HUES48 (cell line): Measurements from ENCODE around the gene APOM.

Source experiments
- H3K27ac ChIP-seq: one replicate; pipeline ENCODE4 v1.7.0; 2013; ENCODE audit warnings: low read depth, low read length, inconsistent platforms
- H3K27me3 ChIP-seq: 2 replicates; pipeline ENCODE4 v1.6.1; 2013; ENCODE audit warnings: mild to moderate bottlenecking, low read length; ENCODE audit not compliant: control insufficient read depth, insufficient read depth
- H3K36me3 ChIP-seq: 2 replicates; pipeline ENCODE4 v1.6.1; 2013; ENCODE audit warnings: low read length; ENCODE audit not compliant: control insufficient read depth, insufficient read depth
- H3K4me1 ChIP-seq: 2 replicates; pipeline ENCODE4 v1.6.1; 2013; ENCODE audit warnings: mild to moderate bottlenecking, low read length; ENCODE audit not compliant: control insufficient read depth, insufficient read depth
- H3K4me3 ChIP-seq: 2 replicates; pipeline ENCODE4 v1.5.1; 2013; ENCODE audit warnings: mild to moderate bottlenecking, low read depth, low read length
- H3K9ac ChIP-seq: 2 replicates; pipeline ENCODE4 v1.6.1; 2013; ENCODE audit warnings: mild to moderate bottlenecking, low read depth, low read length, moderate library complexity
- H3K9me3 ChIP-seq: 2 replicates; pipeline ENCODE4 v1.6.1; 2013; ENCODE audit warnings: low read length; ENCODE audit not compliant: control insufficient read depth, insufficient read depth

Gene APOM

DNA sequence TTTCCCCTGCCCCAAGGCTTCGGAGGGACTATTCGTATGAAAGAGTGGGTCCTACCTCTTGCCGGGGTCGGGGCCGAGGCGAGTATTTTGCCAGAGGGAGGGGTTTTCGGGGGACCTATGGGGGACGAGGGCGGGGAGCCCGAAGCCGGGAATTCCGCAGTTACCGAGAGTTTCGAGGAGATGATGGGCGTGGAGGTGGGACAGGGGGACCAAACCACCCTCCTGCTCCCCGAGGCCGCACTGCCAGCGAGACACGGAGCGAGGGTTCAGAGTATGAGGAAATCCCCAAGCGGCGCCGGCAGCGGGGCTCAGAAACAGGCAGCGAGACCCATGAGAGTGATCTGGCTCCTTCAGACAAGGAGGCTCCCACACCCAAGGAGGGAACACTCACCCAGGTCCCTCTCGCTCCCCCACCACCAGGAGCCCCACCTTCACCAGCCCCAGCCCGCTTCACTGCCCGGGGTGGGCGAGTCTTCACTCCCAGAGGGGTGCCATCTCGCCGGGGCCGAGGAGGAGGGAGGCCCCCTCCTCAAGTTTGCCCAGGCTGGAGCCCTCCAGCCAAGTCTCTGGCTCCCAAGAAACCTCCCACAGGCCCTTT lies 23.9 kb upstream of the APOM start:
- H3K36me3 ChIP-seq: peaks cover 100% of the 10 kb centered on the region
- H3K4me3 ChIP-seq: no peak overlapping the region
- no peaks in the 10 kb centered on the region for H3K4me1 ChIP-seq
- peak overlapping the region; percentile 33 for H3K27ac ChIP-seq
- no peaks in the 10 kb centered on the region for H3K27me3 ChIP-seq
- H3K9me3 ChIP-seq: no peaks in the 10 kb centered on the region
- no peak overlapping the region for H3K9ac ChIP-seq

DNA sequence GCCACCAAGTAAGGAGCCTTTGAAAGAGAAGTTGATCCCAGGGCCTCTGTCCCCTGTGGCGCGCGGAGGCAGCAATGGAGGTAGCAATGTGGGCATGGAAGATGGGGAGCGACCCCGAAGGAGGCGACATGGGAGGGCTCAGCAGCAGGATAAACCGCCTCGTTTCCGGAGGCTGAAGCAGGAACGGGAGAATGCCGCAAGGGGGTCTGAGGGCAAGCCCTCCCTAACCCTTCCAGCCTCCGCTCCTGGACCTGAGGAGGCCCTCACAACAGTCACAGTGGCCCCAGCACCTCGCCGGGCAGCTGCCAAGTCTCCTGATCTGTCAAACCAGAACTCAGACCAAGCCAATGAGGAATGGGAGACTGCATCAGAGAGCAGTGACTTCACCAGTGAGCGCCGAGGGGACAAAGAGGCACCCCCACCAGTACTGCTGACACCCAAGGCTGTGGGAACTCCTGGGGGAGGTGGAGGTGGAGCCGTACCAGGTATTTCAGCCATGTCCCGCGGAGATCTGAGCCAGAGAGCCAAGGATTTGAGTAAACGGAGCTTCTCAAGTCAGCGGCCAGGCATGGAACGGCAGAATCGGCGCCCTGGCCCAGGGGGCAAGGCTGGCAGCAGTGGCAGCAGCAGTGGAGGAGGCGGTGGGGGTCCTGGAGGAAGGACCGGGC lies 23.3 kb upstream of the APOM start:
- no peaks in the 10 kb centered on the region for H3K9me3 ChIP-seq
- no peak overlapping the region for H3K4me3 ChIP-seq
- no peaks in the 10 kb centered on the region for H3K4me1 ChIP-seq
- peaks cover 100% of the 10 kb centered on the region for H3K36me3 ChIP-seq
- H3K27ac ChIP-seq: peak overlapping the region; percentile 33
- H3K27me3 ChIP-seq: no peaks in the 10 kb centered on the region
- no peak overlapping the region for H3K9ac ChIP-seq

DNA sequence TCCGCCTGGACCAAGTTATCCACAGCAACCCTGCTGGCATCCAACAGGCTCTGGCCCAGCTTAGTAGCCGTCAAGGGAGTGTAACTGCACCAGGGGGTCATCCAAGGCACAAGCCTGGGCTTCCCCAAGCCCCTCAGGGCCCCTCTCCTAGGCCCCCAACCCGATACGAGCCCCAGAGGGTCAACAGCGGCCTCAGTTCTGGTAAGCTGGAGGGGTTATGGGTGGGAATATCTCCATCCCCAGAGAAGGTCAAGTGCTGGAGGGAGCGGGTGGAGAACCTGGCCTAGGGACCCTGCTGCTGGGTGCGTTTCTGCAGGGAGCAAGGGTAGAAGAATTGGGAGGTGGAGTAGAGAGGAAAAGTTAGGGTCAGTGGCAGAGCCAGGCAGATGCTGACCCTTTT lies 22.2 kb upstream of the APOM start:
- H3K9ac ChIP-seq: no peak overlapping the region

DNA sequence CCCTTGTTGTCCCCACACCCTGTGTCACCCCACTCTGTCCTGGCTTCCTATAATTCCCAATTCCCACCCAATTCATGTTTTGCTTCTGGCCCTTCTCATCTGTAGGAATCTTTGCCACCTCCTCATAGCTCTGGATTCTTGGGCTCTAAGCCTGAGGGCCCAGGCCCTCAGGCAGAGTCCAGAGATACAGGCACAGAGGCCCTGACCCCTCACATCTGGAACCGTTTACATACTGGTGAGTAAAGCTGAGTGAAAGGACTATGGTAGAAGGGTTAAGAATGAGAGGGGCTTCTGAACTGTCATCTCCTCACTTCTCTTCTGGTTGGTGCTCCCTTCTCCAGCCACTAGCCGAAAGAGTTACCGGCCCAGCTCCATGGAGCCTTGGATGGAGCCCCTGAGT lies 21.6 kb upstream of the APOM start:
- no peaks in the 10 kb centered on the region for H3K9me3 ChIP-seq
- H3K27me3 ChIP-seq: no peaks in the 10 kb centered on the region
- H3K4me1 ChIP-seq: no peaks in the 10 kb centered on the region
- no peak overlapping the region for H3K27ac ChIP-seq
- H3K9ac ChIP-seq: no peak overlapping the region
- H3K4me3 ChIP-seq: no peak overlapping the region
- H3K36me3 ChIP-seq: peaks cover 94% of the 10 kb centered on the region

More for the DNA sequence above, 22.2 kb upstream of the APOM start:
- Histone ChIP-seq H3K27ac (no peak overlapping the region), H3K9me3 (no peaks in the 10 kb centered on the region), H3K4me3 (no peak overlapping the region), H3K36me3 (peaks cover 96% of the 10 kb centered on the region), H3K4me1 (no peaks in the 10 kb centered on the region), H3K27me3 (no peaks in the 10 kb centered on the region)

DNA sequence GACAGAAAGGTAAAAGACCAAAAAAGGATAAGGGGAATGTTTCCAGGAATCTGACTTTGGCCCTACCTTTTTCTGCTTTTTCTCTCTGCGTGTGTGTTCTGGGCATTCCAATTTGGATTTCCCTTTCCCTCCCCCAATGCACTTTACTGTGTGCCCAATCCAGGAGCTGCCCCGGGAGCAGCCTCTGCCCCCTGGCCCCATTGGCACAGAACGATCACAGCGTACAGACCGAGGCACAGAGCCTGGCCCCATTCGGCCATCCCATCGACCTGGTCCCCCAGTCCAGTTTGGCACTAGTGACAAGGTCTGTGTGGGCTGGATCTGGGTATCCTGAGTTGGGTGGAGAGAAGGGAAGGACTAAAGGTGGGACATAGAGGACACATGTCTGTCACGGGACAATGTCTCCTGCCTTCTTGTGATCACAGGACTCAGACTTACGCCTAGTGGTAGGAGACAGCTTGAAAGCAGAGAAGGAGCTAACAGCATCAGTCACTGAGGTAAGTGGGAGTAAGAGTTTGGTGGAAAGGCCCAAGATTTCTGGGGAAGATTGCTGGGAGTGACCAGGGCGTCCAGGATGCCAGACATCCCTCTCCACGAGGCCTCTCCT lies 20.6 kb upstream of the APOM start:
- peaks cover 94% of the 10 kb centered on the region for H3K36me3 ChIP-seq
- no peak overlapping the region for H3K27ac ChIP-seq
- H3K4me1 ChIP-seq: no peaks in the 10 kb centered on the region
- H3K4me3 ChIP-seq: no peak overlapping the region
- no peak overlapping the region for H3K9ac ChIP-seq
- H3K9me3 ChIP-seq: no peaks in the 10 kb centered on the region
- no peaks in the 10 kb centered on the region for H3K27me3 ChIP-seq

DNA sequence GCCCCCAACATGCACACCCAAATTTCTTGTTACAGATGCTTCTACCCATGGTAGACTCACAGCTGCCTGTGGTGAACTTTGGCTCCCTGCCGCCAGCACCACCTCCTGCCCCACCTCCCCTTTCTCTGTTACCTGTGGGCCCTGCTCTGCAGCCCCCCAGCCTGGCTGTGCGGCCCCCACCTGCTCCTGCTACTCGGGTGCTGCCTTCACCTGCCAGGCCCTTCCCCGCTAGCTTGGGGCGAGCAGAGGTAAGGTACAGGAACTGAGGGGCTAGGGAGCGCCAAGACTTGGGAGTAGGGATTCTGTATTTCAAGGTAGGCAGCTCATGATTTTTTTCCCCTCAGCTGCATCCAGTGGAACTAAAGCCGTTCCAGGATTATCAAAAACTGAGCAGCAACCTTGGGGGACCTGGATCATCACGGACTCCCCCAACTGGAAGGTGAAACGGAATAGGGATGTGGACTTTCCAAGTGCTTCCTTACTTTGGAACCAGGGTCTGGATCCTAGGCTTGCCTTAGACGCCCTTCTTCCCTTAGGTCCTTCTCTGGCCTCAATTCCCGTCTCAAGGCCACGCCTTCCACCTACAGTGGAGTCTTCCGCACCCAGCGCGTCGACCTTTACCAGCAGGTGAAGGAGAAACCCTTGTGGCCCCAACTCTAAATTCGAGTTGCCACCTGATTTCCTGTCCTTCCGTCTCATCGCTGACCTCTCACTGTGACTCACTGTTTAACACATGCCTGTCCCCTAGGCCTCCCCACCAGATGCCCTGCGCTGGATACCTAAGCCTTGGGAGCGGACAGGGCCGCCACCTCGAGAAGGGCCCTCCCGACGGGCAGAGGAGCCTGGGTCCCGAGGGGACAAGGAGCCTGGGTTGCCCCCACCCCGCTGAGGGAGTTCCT lies 18.7 kb upstream of the APOM start:
- no peak overlapping the region for H3K27ac ChIP-seq

DNA sequence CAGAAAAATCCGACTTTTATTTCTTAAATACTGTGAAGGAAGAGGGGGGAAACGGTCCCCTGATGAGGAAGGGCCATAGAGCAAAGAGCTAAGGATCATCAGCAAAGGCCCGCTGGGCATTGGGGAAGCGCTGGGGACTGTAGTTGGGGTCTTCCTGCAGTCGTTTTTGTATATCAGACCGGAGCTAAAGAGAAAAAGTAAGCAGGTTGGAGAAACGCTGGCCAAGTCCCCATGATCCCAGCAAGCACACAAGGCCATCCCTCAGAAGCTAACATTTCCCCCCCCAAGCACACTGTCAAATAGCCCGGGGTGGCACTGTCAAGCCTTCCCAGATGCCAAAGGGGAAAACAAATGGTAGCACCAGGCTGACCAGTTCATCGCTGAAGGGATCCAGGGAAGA lies 16.7 kb upstream of the APOM start:
- Histone ChIP-seq H3K4me3 (no peak overlapping the region), H3K27ac (no peak overlapping the region), H3K9ac (no peak overlapping the region), H3K9me3 (no peaks in the 10 kb centered on the region), H3K27me3 (no peaks in the 10 kb centered on the region), H3K36me3 (peaks cover 91% of the 10 kb centered on the region), H3K4me1 (no peaks in the 10 kb centered on the region)

More for the DNA sequence above, 18.7 kb upstream of the APOM start:
- no peak overlapping the region for H3K4me3 ChIP-seq
- H3K27me3 ChIP-seq: no peaks in the 10 kb centered on the region
- H3K9me3 ChIP-seq: no peaks in the 10 kb centered on the region
- H3K36me3 ChIP-seq: peaks cover 94% of the 10 kb centered on the region
- H3K4me1 ChIP-seq: no peaks in the 10 kb centered on the region
- H3K9ac ChIP-seq: no peak overlapping the region

DNA sequence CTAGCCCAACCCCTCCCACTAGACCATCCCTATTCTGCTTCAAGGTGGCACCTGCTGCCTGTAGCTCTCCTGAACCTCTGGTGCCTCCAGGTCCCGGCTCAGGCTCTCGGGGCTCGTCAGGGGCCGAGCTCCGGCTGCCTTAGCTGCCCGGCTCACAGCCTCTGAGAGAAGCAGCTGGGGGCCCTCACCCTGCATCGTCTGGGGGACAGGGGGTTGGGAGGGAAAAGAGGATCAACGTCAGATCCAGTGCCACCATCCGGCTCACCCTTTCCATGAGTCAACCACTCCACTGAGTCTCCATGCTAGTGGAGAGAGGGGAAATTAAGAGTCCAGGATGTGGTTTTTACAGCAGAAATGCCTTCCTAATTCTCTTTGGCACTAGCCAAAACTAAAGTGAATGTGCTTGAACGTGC lies 16.2 kb upstream of the APOM start:
- Histone ChIP-seq H3K36me3 (peaks cover 91% of the 10 kb centered on the region), H3K9me3 (no peaks in the 10 kb centered on the region), H3K4me3 (no peak overlapping the region), H3K27me3 (no peaks in the 10 kb centered on the region), H3K27ac (no peak overlapping the region), H3K9ac (no peak overlapping the region), H3K4me1 (no peaks in the 10 kb centered on the region)

DNA sequence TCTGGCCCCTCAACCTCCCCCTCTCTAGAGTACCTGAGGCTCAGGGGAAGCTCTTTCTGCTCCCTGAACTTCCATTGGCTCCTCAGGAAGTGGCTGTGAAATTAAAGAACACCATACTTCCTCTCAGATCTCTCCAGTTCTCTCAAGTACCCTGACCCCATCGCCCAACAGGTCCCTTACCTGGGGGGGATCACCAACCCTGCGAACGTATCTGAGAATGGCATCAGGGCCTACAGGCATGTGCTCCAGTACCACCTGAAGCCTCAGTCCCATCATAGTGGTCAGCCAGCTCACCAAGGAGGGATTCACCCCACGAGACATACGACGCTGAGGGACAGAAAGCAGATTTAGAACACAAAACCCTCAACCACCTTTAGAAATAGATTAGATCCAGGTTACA lies 15.1 kb upstream of the APOM start:
- H3K4me1 ChIP-seq: no peaks in the 10 kb centered on the region
- peaks cover 91% of the 10 kb centered on the region for H3K36me3 ChIP-seq
- no peak overlapping the region for H3K4me3 ChIP-seq
- no peak overlapping the region for H3K9ac ChIP-seq
- no peaks in the 10 kb centered on the region for H3K9me3 ChIP-seq
- H3K27ac ChIP-seq: no peak overlapping the region
- no peaks in the 10 kb centered on the region for H3K27me3 ChIP-seq

DNA sequence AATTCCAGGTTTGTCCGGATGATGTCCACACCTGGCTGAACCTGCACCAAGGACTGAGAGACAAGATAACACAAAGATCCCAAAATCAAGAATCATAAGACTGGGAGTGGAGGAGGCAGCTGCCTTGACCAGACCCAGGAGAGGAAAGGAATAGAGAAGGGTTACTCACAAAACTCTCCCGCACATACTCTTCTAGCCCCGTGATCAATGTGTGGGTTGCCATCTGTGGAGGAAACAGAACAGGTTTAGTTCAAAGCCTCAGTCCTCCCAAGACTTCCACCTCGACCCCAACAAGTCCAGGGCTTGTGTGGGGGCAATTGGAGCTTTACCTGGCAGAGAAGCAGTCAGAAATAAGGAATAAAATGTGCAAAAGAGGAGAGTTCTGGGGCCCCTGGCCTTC lies 14.3 kb upstream of the APOM start:
- Histone ChIP-seq H3K9ac (no peak overlapping the region), H3K27me3 (no peaks in the 10 kb centered on the region), H3K27ac (no peak overlapping the region), H3K4me1 (no peaks in the 10 kb centered on the region), H3K9me3 (no peaks in the 10 kb centered on the region), H3K36me3 (peaks cover 91% of the 10 kb centered on the region), H3K4me3 (no peak overlapping the region)
